PFSK-1 (cell line): Measurements from ENCODE around the gene SRGAP3.

Experiments
- FOXP2 ChIP-seq: optimal IDR thresholded peaks from 2 replicates; pipeline ENCODE3; 2011; ENCODE audit warnings: borderline replicate concordance, control low read depth, inconsistent platforms; ENCODE audit not compliant: insufficient read depth; ENCODE audit errors: extremely low read length, extremely low read depth
- POLR2AphosphoS5 ChIP-seq: IDR thresholded peaks from 2 replicates; pipeline ENCODE4 v1.6.1; 2012; ENCODE audit warnings: low read depth, mild to moderate bottlenecking, control low read depth, low read length, moderate library complexity
- REST ChIP-seq, 2 experiments: IDR thresholded peaks; 2 replicates each; pipeline versions ENCODE4 v1.6.1 to v1.8.0; 2011 to 2012; ENCODE audit warnings: low read depth in 2 of 2, low read length in 2 of 2, control low read depth in 1 of 2, inconsistent platforms in 1 of 2, mild to moderate bottlenecking in 1 of 2, moderate library complexity in 1 of 2; ENCODE audit not compliant: insufficient read depth in 1 of 2
- SIN3A ChIP-seq: IDR thresholded peaks from 2 replicates; pipeline ENCODE4 v1.6.1; 2012; ENCODE audit warnings: mild to moderate bottlenecking, low read length, moderate library complexity, borderline replicate concordance; ENCODE audit not compliant: insufficient read depth
- TAF1 ChIP-seq: IDR thresholded peaks from 2 replicates; pipeline ENCODE4 v1.6.1; 2012; ENCODE audit warnings: low read length, control low read depth, borderline replicate concordance; ENCODE audit not compliant: insufficient read depth

Gene SRGAP3

GRCh38 chr3:9069971-9070370, 179.5 kb downstream of the SRGAP3 start:
- TF ChIP-seq POLR2AphosphoS5, result no peak
- no peak for TF ChIP-seq TAF1
- TF ChIP-seq FOXP2, result no peak
- no peak for TF ChIP-seq SIN3A
- TF ChIP-seq REST (IDR thresholded peaks at IDR 0.05; ENCODE audit: insufficient read depth in 1 of 2, low read depth in 2 of 2, low read length in 2 of 2), result no peak

- TF ChIP-seq REST (IDR thresholded peaks at IDR 0.05; ENCODE audit: insufficient read depth in 1 of 2, low read depth in 2 of 2, low read length in 2 of 2) (no peak), SIN3A (no peak), FOXP2 (no peak), POLR2AphosphoS5 (no peak), TAF1 (no peak)
These were observed 181.4 kb downstream of the SRGAP3 start for GRCh38 chr3:9068051-9068450.

- TF ChIP-seq SIN3A (no peak), POLR2AphosphoS5 (no peak), FOXP2 (no peak), REST (IDR thresholded peaks at IDR 0.05; ENCODE audit: insufficient read depth in 1 of 2, low read depth in 2 of 2, low read length in 2 of 2) (no peak), TAF1 (no peak)
These were observed 182.0 kb downstream of the SRGAP3 start for GRCh38 chr3:9067352-9067975.

- TF ChIP-seq POLR2AphosphoS5 (no peak), REST (IDR thresholded peaks at IDR 0.05; ENCODE audit: insufficient read depth in 1 of 2, low read depth in 2 of 2, low read length in 2 of 2) (no peak), TAF1 (no peak), SIN3A (no peak), FOXP2 (no peak)
These were observed 182.7 kb downstream of the SRGAP3 start for GRCh38 chr3:9066775-9067174.
